Activated naive CD8-positive, alpha-beta T cell treated with anti-CD3 and anti-CD28 coated beads, Interleukin-2, amount 10 ng/mL, durations not matched to agents 7 days and 5 days (primary cell): ENCODE measurements around the gene SMG7. TPM values are rescaled to one million over a fixed set of nuclear protein-coding genes. Genes with fewer than 3 reads are reported as not detected.

Experiments used
- ATAC-seq: fragments of 150-1000 bp; cut with Tn5 transposase; one replicate; pipeline ENCODE4 v1.10.0; 2021; ENCODE audit warnings: low read depth, moderate library complexity
- POLR2A ChIA-PET: fragments of 350-600 bp; sonication (Branson Sonifier 250); formaldehyde crosslinking; loops from one replicate; lab custom pipeline; 2021; ENCODE audit warnings: antibody characterized with exemption; lab: Charles Lee
- DNase-seq: peaks from one replicate; pipeline ENCODE4 v3.0.0; 2021
- H3K27ac Mint-ChIP-seq: one replicate; pipeline ENCODE4 v1.8.0; 2022; ENCODE audit warnings: mild to moderate bottlenecking, mixed read lengths
- H3K27me3 Mint-ChIP-seq: one replicate; pipeline ENCODE4 v1.8.0; 2022; ENCODE audit warnings: mild to moderate bottlenecking, moderate library complexity, mixed read lengths
- H3K36me3 Mint-ChIP-seq: one replicate; pipeline ENCODE4 v1.8.0; 2021; ENCODE audit warnings: mild to moderate bottlenecking, mixed read lengths
- H3K4me1 Mint-ChIP-seq: one replicate; pipeline ENCODE4 v1.8.0; 2021; ENCODE audit warnings: mixed read lengths
- H3K4me3 Mint-ChIP-seq: one replicate; pipeline ENCODE4 v1.8.0; 2022; ENCODE audit warnings: mild to moderate bottlenecking, moderate library complexity, mixed read lengths
- H3K9me3 Mint-ChIP-seq: one replicate; pipeline ENCODE4 v1.8.0; 2021; ENCODE audit warnings: mixed read lengths
- total RNA-seq, 2 experiments: library from RNA; stranded (reverse); gene quantifications; one replicate each; pipeline ENCODE4 v1.2.3, GENCODE V29; 2021

Gene SMG7
- total RNA-seq, 2 experiments from 2014 or later = 73.6 to 76.0 TPM

GRCh38 chr1:183567584-183567983, 95.3 kb downstream of the SMG7 start:
- DNase-seq (no peak), ATAC-seq (peak; percentile 62)
- peaks cover 6% of the 10 kb centered on the region for H3K36me3 Mint-ChIP-seq
- no peaks in the 10 kb centered on the region for H3K27me3 Mint-ChIP-seq
- peaks cover 8% of the 10 kb centered on the region for H3K4me1 Mint-ChIP-seq
- POLR2A ChIA-PET = no interaction called here
- no peak overlapping the region for H3K4me3 Mint-ChIP-seq
- peak overlapping the region; percentile 9 for H3K27ac Mint-ChIP-seq
- H3K9me3 Mint-ChIP-seq = no peaks in the 10 kb centered on the region

- Mint-ChIP-seq H3K9me3 (no peaks in the 10 kb centered on the region), H3K27me3 (no peaks in the 10 kb centered on the region), H3K36me3 (peaks cover 10% of the 10 kb centered on the region), H3K4me1 (peaks cover 8% of the 10 kb centered on the region), H3K4me3 (no peak overlapping the region), H3K27ac (no peak overlapping the region)
- POLR2A ChIA-PET = no interaction called here
- no peak for ATAC-seq
- DNase-seq = no peak
These were observed 96.1 kb downstream of the SMG7 start for GRCh38 chr1:183568176-183569021.

GRCh38 chr1:183569141-183569540, 96.8 kb downstream of the SMG7 start:
- DNase-seq = no peak
- peaks cover 8% of the 10 kb centered on the region for H3K4me1 Mint-ChIP-seq
- peaks cover 11% of the 10 kb centered on the region for H3K36me3 Mint-ChIP-seq
- H3K9me3 Mint-ChIP-seq = no peaks in the 10 kb centered on the region
- no peak overlapping the region for H3K4me3 Mint-ChIP-seq
- no peaks in the 10 kb centered on the region for H3K27me3 Mint-ChIP-seq
- ATAC-seq = no peak
- POLR2A ChIA-PET = no interaction called here
- H3K27ac Mint-ChIP-seq = no peak overlapping the region

- H3K36me3 Mint-ChIP-seq = peaks cover 11% of the 10 kb centered on the region
- H3K4me3 Mint-ChIP-seq = no peak overlapping the region
- DNase-seq (no peak), ATAC-seq (no peak)
- no peak overlapping the region for H3K27ac Mint-ChIP-seq
- H3K27me3 Mint-ChIP-seq = no peaks in the 10 kb centered on the region
- POLR2A ChIA-PET = no interaction called here
- H3K4me1 Mint-ChIP-seq = peaks cover 8% of the 10 kb centered on the region
- H3K9me3 Mint-ChIP-seq = no peaks in the 10 kb centered on the region
These were observed 97.5 kb downstream of the SMG7 start for GRCh38 chr1:183569801-183570200.

GRCh38 chr1:183570451-183570850, 98.2 kb downstream of the SMG7 start:
- Mint-ChIP-seq H3K36me3 (peaks cover 11% of the 10 kb centered on the region), H3K27ac (no peak overlapping the region), H3K4me3 (no peak overlapping the region), H3K27me3 (no peaks in the 10 kb centered on the region), H3K4me1 (peaks cover 8% of the 10 kb centered on the region), H3K9me3 (no peaks in the 10 kb centered on the region)
- ATAC-seq (no peak), DNase-seq (no peak)
- POLR2A ChIA-PET = no interaction called here

GRCh38 chr1:183571678-183572268, 99.5 kb downstream of the SMG7 start:
- no peak overlapping the region for H3K27ac Mint-ChIP-seq

GRCh38 chr1:183572721-183573120, 100.4 kb downstream of the SMG7 start:
- DNase-seq (no peak), ATAC-seq (no peak)
- no peak overlapping the region for H3K4me3 Mint-ChIP-seq
- H3K9me3 Mint-ChIP-seq = no peaks in the 10 kb centered on the region
- POLR2A ChIA-PET = no interaction called here
- H3K36me3 Mint-ChIP-seq = peaks cover 13% of the 10 kb centered on the region
- H3K4me1 Mint-ChIP-seq = peaks cover 5% of the 10 kb centered on the region
- no peak overlapping the region for H3K27ac Mint-ChIP-seq
- no peaks in the 10 kb centered on the region for H3K27me3 Mint-ChIP-seq

More at GRCh38 chr1:183571678-183572268, 99.5 kb downstream of the SMG7 start:
- Mint-ChIP-seq H3K36me3 (peaks cover 11% of the 10 kb centered on the region), H3K9me3 (no peaks in the 10 kb centered on the region), H3K4me1 (peaks cover 9% of the 10 kb centered on the region), H3K4me3 (no peak overlapping the region), H3K27me3 (no peaks in the 10 kb centered on the region)
- ATAC-seq = no peak
- POLR2A ChIA-PET = no interaction called here
- DNase-seq = no peak

- Mint-ChIP-seq H3K36me3 (peaks cover 8% of the 10 kb centered on the region), H3K27me3 (no peaks in the 10 kb centered on the region), H3K27ac (no peak overlapping the region), H3K9me3 (no peaks in the 10 kb centered on the region), H3K4me3 (no peak overlapping the region), H3K4me1 (peaks cover 21% of the 10 kb centered on the region)
- DNase-seq = no peak
- POLR2A ChIA-PET = interaction anchor here (1.0 kb wide), 1 partner anchor 47 kb away, joined by 3 read pairs; no protein-coding TSS in a partner anchor
- no peak for ATAC-seq
These were observed 103.3 kb downstream of the SMG7 start for GRCh38 chr1:183575606-183576005.

- Mint-ChIP-seq H3K9me3 (no peaks in the 10 kb centered on the region), H3K4me1 (peaks cover 24% of the 10 kb centered on the region), H3K27ac (no peak overlapping the region), H3K27me3 (no peaks in the 10 kb centered on the region), H3K36me3 (peaks cover 8% of the 10 kb centered on the region), H3K4me3 (no peak overlapping the region)
- POLR2A ChIA-PET = no interaction called here
- DNase-seq = no peak
- ATAC-seq = no peak
These were observed 104.2 kb downstream of the SMG7 start for GRCh38 chr1:183576537-183576936.

GRCh38 chr1:183577897-183578465, 105.7 kb downstream of the SMG7 start:
- H3K27ac Mint-ChIP-seq = peak overlapping the region; percentile 10
- H3K36me3 Mint-ChIP-seq = peaks cover 6% of the 10 kb centered on the region
- POLR2A ChIA-PET = interaction anchor here (1.3 to 3.6 kb wide), 2 partner anchors 11 to 43 kb away, joined by 4 to 28 read pairs; partner anchors contain the start of gene NCF2
- H3K9me3 Mint-ChIP-seq = no peaks in the 10 kb centered on the region
- H3K4me3 Mint-ChIP-seq = no peak overlapping the region
- DNase-seq (no peak), ATAC-seq (no peak)
- H3K27me3 Mint-ChIP-seq = no peaks in the 10 kb centered on the region
- peaks cover 24% of the 10 kb centered on the region for H3K4me1 Mint-ChIP-seq

GRCh38 chr1:183578856-183579255, 106.6 kb downstream of the SMG7 start:
- DNase-seq (no peak), ATAC-seq (no peak)
- no peaks in the 10 kb centered on the region for H3K27me3 Mint-ChIP-seq
- H3K4me3 Mint-ChIP-seq = no peak overlapping the region
- H3K9me3 Mint-ChIP-seq = no peaks in the 10 kb centered on the region
- H3K4me1 Mint-ChIP-seq = peaks cover 24% of the 10 kb centered on the region
- POLR2A ChIA-PET = interaction anchor here (0.7 to 3.6 kb wide), 3 partner anchors 11 to 42 kb away, joined by 4 to 28 read pairs (median 7); partner anchors contain the start of gene NCF2
- no peak overlapping the region for H3K27ac Mint-ChIP-seq
- H3K36me3 Mint-ChIP-seq = peaks cover 2% of the 10 kb centered on the region

GRCh38 chr1:183580281-183580682, 108.0 kb downstream of the SMG7 start:
- peaks cover 31% of the 10 kb centered on the region for H3K4me1 Mint-ChIP-seq
- H3K36me3 Mint-ChIP-seq = peaks cover 2% of the 10 kb centered on the region
- ATAC-seq (peak; percentile 78), DNase-seq (peak; percentile 41)
- no peaks in the 10 kb centered on the region for H3K27me3 Mint-ChIP-seq
- H3K9me3 Mint-ChIP-seq = no peaks in the 10 kb centered on the region
- H3K4me3 Mint-ChIP-seq = peak overlapping the region; percentile 71
- peak overlapping the region; percentile 92 for H3K27ac Mint-ChIP-seq
- POLR2A ChIA-PET = interaction anchor here (0.9 to 3.6 kb wide), 6 partner anchors 9 to 110 kb away, joined by 3 to 28 read pairs (median 4); partner anchors contain the start of genes NCF2 and SMG7

- POLR2A ChIA-PET = no interaction called here
- no peak overlapping the region for H3K4me3 Mint-ChIP-seq
- no peaks in the 10 kb centered on the region for H3K36me3 Mint-ChIP-seq
- H3K4me1 Mint-ChIP-seq = peaks cover 31% of the 10 kb centered on the region
- H3K9me3 Mint-ChIP-seq = no peaks in the 10 kb centered on the region
- ATAC-seq (no peak), DNase-seq (no peak)
- H3K27me3 Mint-ChIP-seq = no peaks in the 10 kb centered on the region
- no peak overlapping the region for H3K27ac Mint-ChIP-seq
These were observed 109.9 kb downstream of the SMG7 start for GRCh38 chr1:183582021-183582713.
